NCI-H748 (cell line): ENCODE results near the gene RPP14.
A peak's percentile ranks its signal among the peaks of the same experiment; 100 is the strongest.
"Not testable (repeated sequence)": the region's sequence is repeated elsewhere in the genome, so short reads cannot be mapped to it uniquely, and the experiment has no call there.

Source experiments
- DNase-seq: peaks from one replicate; lab custom pipeline; 2025; ENCODE audit not compliant: unreplicated experiment; lab: John Stamatoyannopoulos, UW

RPP14 gene

GRCh38 chr3:58329922-58330413, 23.9 kb downstream of the RPP14 start:
- no peak for DNase-seq

- no peak for DNase-seq
These were observed 25.6 kb downstream of the RPP14 start for GRCh38 chr3:58331593-58332152.

GRCh38 chr3:58332575-58333188, 26.6 kb downstream of the RPP14 start, which contains the start of gene PXK:
Gene PXK, plus strand, starts transcription at chr3:58332892. Its CDS starts 97 bp downstream, at chr3:58332989.
- DNase-seq = peak; percentile 69

- peak; percentile 27 for DNase-seq
These were observed 27.4 kb downstream of the RPP14 start for GRCh38 chr3:58333206-58334012.

GRCh38 chr3:58334013-58334321, 27.9 kb downstream of the RPP14 start:
- DNase-seq = no peak

GRCh38 chr3:58334506-58334884, 28.4 kb downstream of the RPP14 start:
- no peak for DNase-seq

- no peak for DNase-seq
These were observed 29.6 kb downstream of the RPP14 start for GRCh38 chr3:58335652-58335947.

- no peak for DNase-seq
These were observed 30.3 kb downstream of the RPP14 start for GRCh38 chr3:58336135-58336882.

GRCh38 chr3:58337190-58337589, 31.1 kb downstream of the RPP14 start:
- DNase-seq = no peak

- DNase-seq = not testable (repeated sequence)
These were observed 33.1 kb downstream of the RPP14 start for GRCh38 chr3:58339146-58339545.

- no peak for DNase-seq
These were observed 34.7 kb downstream of the RPP14 start for GRCh38 chr3:58340594-58341244.

- no peak for DNase-seq
These were observed 35.3 kb downstream of the RPP14 start for GRCh38 chr3:58341376-58341775.

- no peak for DNase-seq
These were observed 36.6 kb downstream of the RPP14 start for GRCh38 chr3:58342676-58343075.

- no peak for DNase-seq
These were observed 39.4 kb downstream of the RPP14 start for GRCh38 chr3:58345457-58345856.

GRCh38 chr3:58346368-58346767, 40.3 kb downstream of the RPP14 start:
- DNase-seq = no peak

GRCh38 chr3:58347984-58348383, 41.9 kb downstream of the RPP14 start:
- DNase-seq = no peak

GRCh38 chr3:58349792-58350626, 44.0 kb downstream of the RPP14 start:
- DNase-seq = no peak

GRCh38 chr3:58350627-58351013, 44.6 kb downstream of the RPP14 start:
- no peak for DNase-seq

GRCh38 chr3:58351920-58352319, 45.9 kb downstream of the RPP14 start:
- DNase-seq = peak; percentile 1

GRCh38 chr3:58352626-58353025, 46.6 kb downstream of the RPP14 start:
- no peak for DNase-seq
